ENCODE results near the gene TRIM24.

Gene TRIM24

DNA sequence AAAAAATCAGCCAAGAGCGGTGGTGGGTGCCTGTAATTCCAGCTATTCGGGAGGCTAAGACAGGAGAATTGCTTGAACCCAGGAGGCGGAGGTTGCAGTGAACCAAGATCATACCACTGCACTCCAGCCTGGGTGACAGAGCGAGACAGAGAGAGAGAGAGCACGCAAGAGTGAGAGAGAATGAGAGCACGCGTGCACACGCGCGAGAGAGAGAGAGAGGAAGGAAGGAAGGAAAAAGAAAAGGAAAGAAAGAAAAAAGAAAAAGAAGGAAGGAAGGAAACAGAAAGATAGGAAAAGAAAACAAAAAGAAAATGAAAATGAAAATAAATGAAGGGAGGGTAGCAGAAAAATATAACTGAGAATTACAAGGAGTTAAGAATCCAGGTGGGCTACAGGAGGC is 158.4 kb downstream of the TRIM24 start:
- no peak overlapping the region for H3K9ac ChIP-seq (ENCODE audit: low read length)
- no peaks in the 10 kb centered on the region for H3K27me3 ChIP-seq (ENCODE audit: control insufficient read depth in 1 of 2, insufficient read depth in 2 of 2, low read length in 2 of 2)
- H3K9me3 ChIP-seq (ENCODE audit: low read length) = no peaks in the 10 kb centered on the region
- H3K4me1 ChIP-seq (ENCODE audit: insufficient read depth, low read length) = no peaks in the 10 kb centered on the region
- H3K27ac ChIP-seq (ENCODE audit: low read depth, low read length) = no peak overlapping the region
- H3K4me3 ChIP-seq (ENCODE audit: low read depth in 1 of 2, low read length in 2 of 2) = no peak overlapping the region
- no peaks in the 10 kb centered on the region for H3K36me3 ChIP-seq (ENCODE audit: insufficient read depth, low read length)

DNA sequence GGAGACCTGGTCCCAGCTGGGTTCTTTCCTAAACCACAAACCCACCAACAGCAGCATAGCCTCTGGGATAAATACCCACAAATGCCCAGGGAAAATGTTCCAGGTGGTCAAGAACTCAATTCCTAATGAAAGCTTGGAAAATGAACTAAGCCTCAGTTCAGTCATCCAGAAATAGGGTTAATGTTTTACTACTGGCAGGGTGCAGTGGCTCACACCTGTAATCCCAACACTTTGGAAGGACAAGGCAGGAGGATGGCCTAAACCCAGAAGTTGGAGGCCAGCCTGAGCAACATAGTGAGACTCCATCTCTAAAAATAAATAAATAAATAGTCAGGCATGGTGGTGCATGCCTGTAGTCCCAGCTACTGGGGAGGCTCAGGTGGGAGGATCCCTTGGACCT is 158.9 kb downstream of the TRIM24 start:
- Histone ChIP-seq H3K4me1 (ENCODE audit: insufficient read depth, low read length) (no peaks in the 10 kb centered on the region), H3K27ac (ENCODE audit: low read depth, low read length) (no peak overlapping the region), H3K9ac (ENCODE audit: low read length) (no peak overlapping the region), H3K27me3 (ENCODE audit: control insufficient read depth in 1 of 2, insufficient read depth in 2 of 2, low read length in 2 of 2) (no peaks in the 10 kb centered on the region), H3K9me3 (ENCODE audit: low read length) (no peaks in the 10 kb centered on the region), H3K4me3 (ENCODE audit: low read depth in 1 of 2, low read length in 2 of 2) (no peak overlapping the region), H3K36me3 (ENCODE audit: insufficient read depth, low read length) (no peaks in the 10 kb centered on the region)

DNA sequence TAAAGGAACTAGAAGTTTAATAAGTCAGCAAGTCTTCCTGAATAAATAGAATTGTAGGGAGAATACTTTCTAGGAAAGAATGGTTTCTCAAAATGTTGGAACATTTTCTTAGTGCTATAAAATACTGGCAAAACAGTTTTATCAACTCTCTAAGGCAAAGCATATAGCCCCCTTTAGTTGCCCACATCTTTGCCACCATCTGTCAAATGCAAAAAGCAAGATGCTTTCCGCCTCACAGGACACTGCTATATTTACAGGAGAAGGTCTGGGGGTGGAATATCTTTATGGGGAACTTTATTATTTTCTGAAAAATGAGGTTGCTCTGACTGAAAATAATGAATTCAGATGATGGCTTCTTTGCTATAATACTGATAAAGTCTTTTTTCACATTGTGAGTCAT is 162.8 kb downstream of the TRIM24 start:
- H3K27ac ChIP-seq (ENCODE audit: low read depth, low read length) = no peak overlapping the region
- H3K9ac ChIP-seq (ENCODE audit: low read length) = no peak overlapping the region
- no peaks in the 10 kb centered on the region for H3K9me3 ChIP-seq (ENCODE audit: low read length)
- H3K27me3 ChIP-seq (ENCODE audit: control insufficient read depth in 1 of 2, insufficient read depth in 2 of 2, low read length in 2 of 2) = no peaks in the 10 kb centered on the region
- H3K4me1 ChIP-seq (ENCODE audit: insufficient read depth, low read length) = no peaks in the 10 kb centered on the region
- H3K36me3 ChIP-seq (ENCODE audit: insufficient read depth, low read length) = no peaks in the 10 kb centered on the region
- no peak overlapping the region for H3K4me3 ChIP-seq (ENCODE audit: low read depth in 1 of 2, low read length in 2 of 2)

DNA sequence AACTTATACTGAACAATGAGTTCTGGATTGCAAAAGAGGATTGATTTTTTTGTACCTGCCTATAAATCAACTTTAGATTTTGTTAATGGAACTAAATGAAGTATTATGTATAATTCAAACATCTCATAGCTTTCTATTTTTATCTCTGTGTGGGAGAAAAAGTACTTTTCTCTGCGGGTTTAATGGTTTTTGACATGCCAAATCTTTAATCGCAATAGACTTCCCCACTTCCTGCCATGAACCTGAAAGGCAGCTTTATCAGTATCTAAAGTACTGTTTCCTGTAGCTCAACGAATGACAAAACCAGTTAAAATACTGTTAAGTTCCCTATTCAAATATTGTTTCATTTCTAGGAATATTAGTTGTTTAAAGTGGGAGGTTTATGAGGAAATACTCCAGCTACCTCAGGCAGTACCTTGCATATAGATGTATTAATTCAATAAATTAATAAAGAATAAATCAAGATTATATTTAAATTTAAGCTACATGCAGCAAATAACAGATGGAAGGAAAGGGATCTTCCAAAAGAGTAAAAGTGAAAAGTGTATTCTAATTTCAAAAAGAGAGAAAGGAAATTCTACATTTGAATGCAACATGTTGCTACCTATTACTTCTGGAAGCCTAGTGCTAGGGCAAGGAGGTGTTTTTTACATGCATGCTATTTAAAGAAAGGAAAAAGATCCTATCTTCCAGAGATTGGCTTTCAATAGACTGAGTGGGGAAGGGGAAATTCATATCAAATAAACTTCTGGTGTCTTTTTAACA is 165.2 kb downstream of the TRIM24 start:
- H3K9ac ChIP-seq (ENCODE audit: low read length) = no peak overlapping the region
- no peak overlapping the region for H3K4me3 ChIP-seq (ENCODE audit: low read depth in 1 of 2, low read length in 2 of 2)
- no peak overlapping the region for H3K27ac ChIP-seq (ENCODE audit: low read depth, low read length)
- H3K9me3 ChIP-seq (ENCODE audit: low read length) = no peaks in the 10 kb centered on the region
- H3K36me3 ChIP-seq (ENCODE audit: insufficient read depth, low read length) = no peaks in the 10 kb centered on the region
- no peaks in the 10 kb centered on the region for H3K27me3 ChIP-seq (ENCODE audit: control insufficient read depth in 1 of 2, insufficient read depth in 2 of 2, low read length in 2 of 2)
- H3K4me1 ChIP-seq (ENCODE audit: insufficient read depth, low read length) = no peaks in the 10 kb centered on the region

DNA sequence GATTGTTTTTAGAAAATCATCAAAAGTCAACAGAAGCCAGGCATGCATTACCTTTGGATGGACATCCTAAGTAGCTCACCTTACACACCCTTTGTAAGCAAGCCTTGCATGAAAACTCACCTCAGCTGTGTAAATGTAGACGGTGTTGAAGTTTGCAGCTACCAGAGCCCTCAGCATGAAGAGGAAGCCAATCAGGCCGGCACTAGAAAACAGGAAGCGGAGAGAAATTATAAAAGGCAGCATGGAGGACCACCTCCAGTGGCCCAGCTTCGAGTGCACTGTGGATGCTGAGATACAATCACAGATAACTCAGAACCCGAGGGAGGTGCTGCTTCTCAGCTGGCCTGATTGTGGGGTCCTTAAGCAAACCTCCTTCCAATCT is 165.8 kb downstream of the TRIM24 start:
- Histone ChIP-seq H3K9ac (ENCODE audit: low read length) (no peak overlapping the region), H3K27me3 (ENCODE audit: control insufficient read depth in 1 of 2, insufficient read depth in 2 of 2, low read length in 2 of 2) (no peaks in the 10 kb centered on the region), H3K9me3 (ENCODE audit: low read length) (no peaks in the 10 kb centered on the region)

DNA sequence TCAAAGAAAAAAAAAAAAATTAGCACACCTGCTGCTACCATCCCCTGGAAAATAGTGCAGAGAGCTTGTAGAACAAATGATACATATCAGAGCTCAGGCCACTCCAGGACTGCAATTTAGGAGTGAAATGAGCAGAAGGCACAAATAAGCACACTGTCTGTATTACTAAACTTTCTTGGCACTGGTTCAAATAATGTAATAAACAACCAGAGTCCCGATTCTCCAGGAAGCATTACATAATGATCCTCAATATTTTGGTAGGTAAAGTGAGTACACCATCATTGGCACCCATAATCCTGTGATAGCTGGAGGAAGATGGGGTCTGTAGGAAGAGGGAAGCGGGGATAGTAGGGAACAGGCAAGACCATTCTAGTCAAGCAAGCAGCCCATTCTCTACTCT is 166.8 kb downstream of the TRIM24 start:
- no peaks in the 10 kb centered on the region for H3K27me3 ChIP-seq (ENCODE audit: control insufficient read depth in 1 of 2, insufficient read depth in 2 of 2, low read length in 2 of 2)
- H3K9ac ChIP-seq (ENCODE audit: low read length) = no peak overlapping the region
- H3K27ac ChIP-seq (ENCODE audit: low read depth, low read length) = no peak overlapping the region
- no peaks in the 10 kb centered on the region for H3K4me1 ChIP-seq (ENCODE audit: insufficient read depth, low read length)
- H3K36me3 ChIP-seq (ENCODE audit: insufficient read depth, low read length) = no peaks in the 10 kb centered on the region
- H3K4me3 ChIP-seq (ENCODE audit: low read depth in 1 of 2, low read length in 2 of 2) = no peak overlapping the region
- no peaks in the 10 kb centered on the region for H3K9me3 ChIP-seq (ENCODE audit: low read length)

More for the DNA sequence above, 165.8 kb downstream of the TRIM24 start:
- H3K36me3 ChIP-seq (ENCODE audit: insufficient read depth, low read length) = no peaks in the 10 kb centered on the region
- H3K4me3 ChIP-seq (ENCODE audit: low read depth in 1 of 2, low read length in 2 of 2) = no peak overlapping the region
- H3K27ac ChIP-seq (ENCODE audit: low read depth, low read length) = no peak overlapping the region
- H3K4me1 ChIP-seq (ENCODE audit: insufficient read depth, low read length) = no peaks in the 10 kb centered on the region

DNA sequence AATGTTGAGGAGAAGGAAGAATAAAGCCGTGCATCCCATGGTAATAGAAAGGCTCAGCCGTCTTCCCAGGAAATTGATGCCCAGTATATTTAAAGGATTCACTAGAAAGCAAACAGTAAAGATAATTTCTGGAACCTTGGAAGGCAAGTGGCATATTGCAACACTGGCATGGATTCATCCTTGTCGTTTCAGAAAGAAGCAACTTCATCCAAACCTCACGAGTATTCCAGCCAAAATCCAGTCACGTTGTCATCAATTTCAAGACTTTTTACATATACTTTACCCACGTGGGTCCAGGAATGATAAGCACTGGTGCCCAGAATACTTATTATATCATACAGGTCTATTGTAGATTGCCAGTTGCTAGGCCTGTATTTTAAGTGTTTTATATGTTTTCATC is 167.3 kb downstream of the TRIM24 start:
- Histone ChIP-seq H3K4me3 (ENCODE audit: low read depth in 1 of 2, low read length in 2 of 2) (no peak overlapping the region), H3K9me3 (ENCODE audit: low read length) (no peaks in the 10 kb centered on the region), H3K27me3 (ENCODE audit: control insufficient read depth in 1 of 2, insufficient read depth in 2 of 2, low read length in 2 of 2) (no peaks in the 10 kb centered on the region), H3K9ac (ENCODE audit: low read length) (no peak overlapping the region), H3K27ac (ENCODE audit: low read depth, low read length) (no peak overlapping the region), H3K36me3 (ENCODE audit: insufficient read depth, low read length) (no peaks in the 10 kb centered on the region), H3K4me1 (ENCODE audit: insufficient read depth, low read length) (no peaks in the 10 kb centered on the region)

DNA sequence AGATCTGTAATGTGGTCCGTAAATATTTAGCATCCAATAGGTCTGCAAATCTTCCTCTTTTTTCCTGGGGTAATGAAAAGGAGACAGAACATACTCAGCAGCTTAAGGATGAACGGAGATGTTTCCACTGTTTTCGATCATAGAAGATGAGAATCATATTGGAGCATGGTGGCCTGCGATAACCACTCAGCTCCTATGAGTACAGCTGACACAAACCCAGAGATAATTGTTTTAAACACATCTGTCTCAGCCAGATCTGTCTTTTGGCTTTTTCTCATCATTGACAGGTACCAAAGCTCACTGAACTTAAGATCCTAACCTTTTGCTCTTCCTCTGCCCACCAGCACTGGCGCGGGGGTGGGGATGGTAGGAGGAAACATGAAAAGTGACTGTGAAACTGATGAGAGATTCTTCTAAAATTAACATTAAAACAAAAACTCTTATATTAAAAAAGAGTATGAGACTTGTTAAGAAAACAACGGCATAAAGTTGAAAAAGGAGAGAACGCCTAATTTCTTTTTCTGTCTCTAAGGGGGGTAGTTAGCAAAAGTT is 170.1 kb downstream of the TRIM24 start:
- Histone ChIP-seq H3K9me3 (ENCODE audit: low read length) (no peaks in the 10 kb centered on the region), H3K27ac (ENCODE audit: low read depth, low read length) (no peak overlapping the region), H3K4me3 (ENCODE audit: low read depth in 1 of 2, low read length in 2 of 2) (no peak overlapping the region), H3K27me3 (ENCODE audit: control insufficient read depth in 1 of 2, insufficient read depth in 2 of 2, low read length in 2 of 2) (no peaks in the 10 kb centered on the region), H3K36me3 (ENCODE audit: insufficient read depth, low read length) (no peaks in the 10 kb centered on the region), H3K4me1 (ENCODE audit: insufficient read depth, low read length) (no peaks in the 10 kb centered on the region), H3K9ac (ENCODE audit: low read length) (no peak overlapping the region)

DNA sequence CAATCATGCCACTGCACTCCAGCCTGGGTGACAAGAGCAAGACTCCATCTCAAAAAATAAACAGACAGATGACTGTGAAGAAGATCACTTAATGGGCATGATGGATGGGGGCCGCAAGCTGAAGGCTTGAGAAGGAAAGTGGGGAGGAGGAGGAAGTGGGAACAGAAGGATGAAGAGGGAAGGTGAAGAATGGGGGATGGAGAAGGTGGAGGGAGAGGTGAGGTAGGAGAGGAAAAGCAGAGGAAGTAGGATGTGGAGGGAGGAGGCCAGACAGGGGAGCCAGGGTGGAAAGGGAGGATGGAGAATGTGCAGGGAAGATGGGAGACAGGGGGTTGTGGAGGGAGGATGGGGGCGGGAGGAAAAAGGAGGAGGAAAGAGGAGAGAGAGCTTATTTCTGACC is 172.3 kb downstream of the TRIM24 start:
- Histone ChIP-seq H3K27me3 (ENCODE audit: control insufficient read depth in 1 of 2, insufficient read depth in 2 of 2, low read length in 2 of 2) (no peaks in the 10 kb centered on the region), H3K4me3 (ENCODE audit: low read depth in 1 of 2, low read length in 2 of 2) (no peak overlapping the region), H3K4me1 (ENCODE audit: insufficient read depth, low read length) (no peaks in the 10 kb centered on the region), H3K36me3 (ENCODE audit: insufficient read depth, low read length) (no peaks in the 10 kb centered on the region), H3K9ac (ENCODE audit: low read length) (no peak overlapping the region), H3K9me3 (ENCODE audit: low read length) (no peaks in the 10 kb centered on the region), H3K27ac (ENCODE audit: low read depth, low read length) (no peak overlapping the region)

DNA sequence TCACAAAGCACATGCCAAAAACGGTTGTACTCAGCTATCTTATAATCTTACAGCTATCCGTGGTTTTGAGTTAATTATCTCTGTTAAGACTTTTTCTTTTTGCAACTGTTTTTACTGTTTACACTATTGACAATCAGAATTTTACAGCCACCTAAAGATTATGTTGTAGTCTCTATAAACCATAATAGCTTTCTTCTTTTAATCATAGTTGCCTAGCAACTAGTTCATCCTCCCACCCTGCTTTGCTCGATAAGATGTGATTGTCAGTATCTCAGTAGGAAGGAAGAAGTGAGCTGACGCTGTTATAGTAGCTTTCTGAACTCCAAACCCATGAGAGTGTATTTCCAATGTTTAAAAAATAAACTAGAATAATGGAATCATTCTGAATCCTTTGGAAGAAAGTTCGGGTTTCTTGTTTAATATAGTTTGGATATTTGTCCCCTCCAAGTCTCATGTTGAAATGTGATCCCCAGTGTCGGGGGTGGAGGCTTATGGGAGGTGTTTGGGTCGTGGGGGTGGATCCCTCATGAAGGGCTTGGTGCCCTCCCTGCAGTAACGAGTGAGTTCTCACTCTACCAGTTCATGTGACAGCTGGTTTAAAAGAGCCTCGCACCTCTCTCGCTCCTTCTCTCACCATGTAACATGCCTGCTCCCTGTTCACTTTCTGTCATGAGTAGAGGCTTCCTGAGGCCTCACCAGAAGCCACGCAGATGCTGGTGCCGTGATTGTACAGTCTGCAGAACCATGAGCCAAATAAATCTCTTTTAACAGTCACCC is 173.0 kb downstream of the TRIM24 start:
- no peaks in the 10 kb centered on the region for H3K27me3 ChIP-seq (ENCODE audit: control insufficient read depth in 1 of 2, insufficient read depth in 2 of 2, low read length in 2 of 2)
- no peak overlapping the region for H3K9ac ChIP-seq (ENCODE audit: low read length)
- H3K4me1 ChIP-seq (ENCODE audit: insufficient read depth, low read length) = no peaks in the 10 kb centered on the region
- H3K4me3 ChIP-seq (ENCODE audit: low read depth in 1 of 2, low read length in 2 of 2) = no peak overlapping the region
- no peaks in the 10 kb centered on the region for H3K9me3 ChIP-seq (ENCODE audit: low read length)
- no peaks in the 10 kb centered on the region for H3K36me3 ChIP-seq (ENCODE audit: insufficient read depth, low read length)
- H3K27ac ChIP-seq (ENCODE audit: low read depth, low read length) = no peak overlapping the region

Data from muscle layer of colon (tissue), 2 donors.